Right forelimb (tissue), 1 donor: ENCODE results near the gene ROBO4.

Experiments
- DNase-seq: peaks from one replicate; pipeline ENCODE4 v3.0.0-alpha.2; 2018

Gene ROBO4

DNA sequence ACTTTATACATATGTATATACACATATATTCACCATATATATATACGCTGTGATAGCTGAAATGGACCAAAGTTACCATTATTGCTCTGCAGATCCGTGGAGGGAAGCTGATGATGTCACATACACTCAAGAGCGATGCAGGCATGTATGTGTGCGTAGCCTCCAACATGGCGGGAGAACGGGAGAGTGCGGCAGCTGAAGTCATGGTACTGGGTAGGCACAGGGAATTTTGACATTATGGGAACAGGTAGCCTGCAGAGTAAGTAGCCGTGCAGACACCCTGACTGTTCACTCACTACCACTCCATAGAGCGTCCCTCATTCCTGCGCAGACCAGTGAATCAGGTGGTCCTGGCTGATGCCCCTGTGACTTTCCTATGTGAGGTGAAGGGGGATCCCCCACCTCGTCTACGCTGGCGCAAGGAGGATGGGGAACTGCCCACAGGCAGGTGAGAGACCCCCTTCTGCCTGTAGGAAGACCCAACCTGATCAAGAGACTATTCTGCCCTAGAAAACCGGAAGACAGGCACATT lies 27.7 kb downstream of the ROBO4 start:
- no peak for DNase-seq

DNA sequence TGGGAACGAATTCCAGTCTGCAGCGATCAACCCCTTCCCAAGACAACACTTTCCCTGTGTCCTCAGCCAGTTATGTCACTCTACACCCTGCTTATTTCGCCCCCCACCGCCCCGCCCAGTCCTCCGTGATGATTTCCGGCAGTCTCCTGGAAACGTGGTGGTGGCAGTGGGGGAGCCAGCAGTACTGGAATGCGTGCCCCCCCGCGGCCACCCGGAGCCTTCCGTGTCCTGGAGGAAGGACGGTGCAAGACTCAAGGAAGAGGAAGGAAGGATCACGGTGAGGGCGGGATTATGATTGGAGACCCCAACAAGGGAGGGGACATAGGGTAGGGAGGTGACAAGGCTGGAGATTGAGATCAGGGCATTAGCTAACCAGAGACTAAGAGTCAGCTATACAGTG lies 28.3 kb downstream of the ROBO4 start:
- no peak for DNase-seq

DNA sequence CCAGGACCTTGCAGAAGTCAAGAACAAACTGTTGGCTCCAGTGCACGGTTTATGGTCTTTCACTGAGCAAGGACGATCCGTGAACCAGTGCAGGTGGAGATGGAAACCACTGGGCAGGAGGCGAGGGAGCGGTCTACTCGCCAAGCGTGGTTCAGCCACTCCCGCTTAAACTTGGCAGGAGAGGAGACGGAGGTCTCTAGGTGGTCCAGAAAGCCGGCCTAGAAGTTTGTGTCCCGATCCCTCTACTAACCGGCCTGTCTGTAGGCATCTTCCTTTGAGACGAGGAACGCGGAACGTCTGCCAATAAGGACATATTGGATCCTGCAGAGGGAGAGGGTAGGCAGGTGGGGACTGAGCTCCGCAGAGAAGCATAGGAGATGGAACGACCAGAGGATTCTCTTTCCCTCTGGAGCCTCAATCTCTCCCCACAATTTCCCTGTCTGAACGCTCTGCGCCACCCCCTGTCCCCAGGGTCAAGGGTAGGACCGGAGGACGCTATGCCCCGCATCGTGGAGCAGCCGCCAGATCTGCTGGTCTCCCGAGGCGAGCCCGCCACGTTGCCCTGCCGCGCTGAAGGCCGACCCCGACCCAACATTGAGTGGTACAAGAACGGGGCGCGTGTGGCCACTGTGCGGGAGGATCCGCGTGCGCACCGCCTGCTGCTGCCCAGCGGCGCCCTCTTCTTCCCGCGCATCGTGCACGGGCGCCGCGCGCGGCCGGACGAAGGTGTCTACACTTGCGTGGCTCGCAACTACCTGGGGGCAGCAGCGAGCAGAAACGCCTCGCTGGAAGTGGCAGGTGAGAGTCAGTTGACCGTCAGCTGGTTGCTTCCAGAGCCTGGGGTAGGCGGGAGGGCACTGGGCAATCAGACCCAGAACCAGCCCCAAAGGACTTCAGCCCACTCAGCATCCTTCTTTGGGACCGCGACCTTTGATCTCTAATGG lies 29.1 kb downstream of the ROBO4 start:
- no peak for DNase-seq

DNA sequence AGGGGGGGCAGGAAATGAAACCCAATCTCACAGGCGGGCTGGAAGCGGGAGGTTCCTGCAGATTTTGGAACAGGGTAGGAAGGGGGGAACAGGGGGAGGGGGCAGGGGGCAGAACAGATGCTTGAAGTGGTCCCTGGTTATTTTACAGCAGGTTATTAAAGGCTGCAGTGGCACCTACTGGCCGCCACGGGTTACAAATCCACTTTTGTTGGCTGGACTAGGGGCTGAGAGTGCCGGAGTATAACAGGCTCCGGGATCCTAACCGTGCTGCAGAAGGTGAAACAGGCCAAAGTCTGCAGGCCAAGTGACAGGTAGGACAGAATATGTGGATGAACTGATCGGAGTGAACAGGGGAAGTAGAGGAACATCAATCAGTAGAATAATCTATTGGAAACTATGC lies 30.0 kb downstream of the ROBO4 start:
- DNase-seq, result no peak

DNA sequence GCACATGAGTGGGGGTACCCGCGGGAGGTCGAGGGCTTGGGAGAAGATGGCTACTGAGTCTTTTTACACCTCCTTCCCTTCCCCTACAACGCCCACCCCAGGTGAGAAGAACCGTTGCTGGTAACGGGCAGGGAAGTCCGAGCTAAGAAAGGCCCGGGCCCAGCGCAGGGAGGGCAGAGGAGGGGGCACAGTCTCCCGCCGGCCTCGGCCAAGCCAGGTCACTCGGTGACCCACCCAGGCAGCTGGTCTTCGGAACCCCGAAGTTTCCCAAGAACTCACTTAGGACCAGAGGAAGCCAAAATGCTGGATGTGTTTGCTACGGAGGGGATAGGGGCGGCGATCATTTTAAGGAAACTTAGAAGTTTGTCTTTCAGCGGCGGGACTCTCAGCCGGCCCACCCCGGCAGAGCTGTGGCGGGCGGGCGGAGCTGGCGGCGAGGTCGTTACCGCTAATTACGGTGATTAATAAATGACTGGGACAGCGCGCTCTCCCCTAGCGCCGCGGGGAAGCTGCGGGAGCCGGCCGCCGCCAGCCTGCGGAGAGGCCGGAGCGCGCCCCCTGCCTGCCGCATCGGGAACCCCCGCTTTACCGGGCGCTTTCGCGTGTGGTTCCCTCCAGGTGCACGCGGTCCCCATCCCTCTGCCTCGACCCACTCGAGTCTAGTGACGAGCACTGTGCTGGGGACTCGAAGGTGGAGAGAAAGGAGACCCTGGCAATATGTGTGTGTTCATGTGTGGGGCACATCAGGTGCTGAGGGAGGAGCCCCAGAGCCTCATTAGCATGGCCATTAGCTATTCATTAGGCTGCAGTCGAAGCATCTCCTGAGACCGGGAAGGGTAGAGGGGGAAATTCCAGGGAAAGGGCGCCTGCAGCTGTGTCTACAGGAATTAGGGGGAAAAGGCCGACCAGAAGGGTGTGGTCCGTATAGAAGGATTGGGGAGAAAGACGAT lies 31.5 kb downstream of the ROBO4 start:
- no peak for DNase-seq

DNA sequence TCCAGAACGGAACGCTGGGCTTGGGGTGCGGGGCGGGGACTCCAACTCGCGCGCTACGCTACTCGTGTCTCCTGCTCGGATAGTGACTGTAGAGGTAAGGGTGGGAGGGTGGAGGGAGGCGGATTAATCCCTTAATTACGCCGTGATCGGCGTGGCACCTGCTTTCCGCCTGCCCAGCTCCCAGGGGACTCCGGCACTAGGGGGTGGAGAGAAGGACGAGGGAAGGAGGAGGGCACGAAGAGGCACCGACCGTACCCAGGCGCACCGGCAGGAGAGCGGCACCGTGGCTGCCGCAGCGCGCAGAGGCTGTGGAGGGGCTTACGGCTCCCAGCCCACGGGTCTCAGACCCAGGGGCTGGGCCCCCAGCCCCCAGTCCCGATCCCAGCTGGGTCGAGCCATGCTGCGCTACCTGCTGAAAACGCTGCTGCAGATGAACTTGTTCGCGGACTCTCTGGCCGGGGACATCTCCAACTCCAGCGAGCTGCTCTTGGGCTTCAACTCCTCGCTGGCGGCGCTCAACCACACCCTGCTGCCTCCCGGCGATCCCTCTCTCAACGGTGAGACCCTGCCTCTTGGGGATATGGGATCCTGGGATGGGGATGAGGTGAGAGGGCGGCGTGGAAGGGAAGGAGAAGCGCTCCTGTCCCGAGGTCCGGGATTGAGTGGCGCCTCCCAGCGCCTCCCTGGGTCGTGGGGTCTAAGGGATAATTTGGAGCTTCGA lies 32.3 kb downstream of the ROBO4 start, which contains the start of gene ROBO3:
Gene ROBO3, plus strand, starts transcription at position 252 of the 721 bp plus-strand sequence. Its CDS starts 146 bp downstream, at position 398.
- no peak for DNase-seq

DNA sequence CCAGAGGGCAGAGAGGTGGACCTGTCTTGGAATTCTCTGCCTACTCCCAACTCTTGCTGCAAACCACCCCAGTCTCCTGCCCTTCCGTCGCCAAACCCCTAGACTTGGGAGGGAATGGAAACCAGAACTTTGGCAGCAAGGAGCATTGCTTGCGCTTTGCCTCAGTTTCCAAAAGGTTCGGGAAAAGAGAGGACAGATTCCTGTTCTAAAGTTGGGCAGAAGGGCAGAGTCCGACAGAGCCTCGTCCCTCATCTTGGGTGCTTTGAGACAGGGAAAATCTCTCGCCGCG lies 32.8 kb downstream of the ROBO4 start:
- DNase-seq, result no peak

DNA sequence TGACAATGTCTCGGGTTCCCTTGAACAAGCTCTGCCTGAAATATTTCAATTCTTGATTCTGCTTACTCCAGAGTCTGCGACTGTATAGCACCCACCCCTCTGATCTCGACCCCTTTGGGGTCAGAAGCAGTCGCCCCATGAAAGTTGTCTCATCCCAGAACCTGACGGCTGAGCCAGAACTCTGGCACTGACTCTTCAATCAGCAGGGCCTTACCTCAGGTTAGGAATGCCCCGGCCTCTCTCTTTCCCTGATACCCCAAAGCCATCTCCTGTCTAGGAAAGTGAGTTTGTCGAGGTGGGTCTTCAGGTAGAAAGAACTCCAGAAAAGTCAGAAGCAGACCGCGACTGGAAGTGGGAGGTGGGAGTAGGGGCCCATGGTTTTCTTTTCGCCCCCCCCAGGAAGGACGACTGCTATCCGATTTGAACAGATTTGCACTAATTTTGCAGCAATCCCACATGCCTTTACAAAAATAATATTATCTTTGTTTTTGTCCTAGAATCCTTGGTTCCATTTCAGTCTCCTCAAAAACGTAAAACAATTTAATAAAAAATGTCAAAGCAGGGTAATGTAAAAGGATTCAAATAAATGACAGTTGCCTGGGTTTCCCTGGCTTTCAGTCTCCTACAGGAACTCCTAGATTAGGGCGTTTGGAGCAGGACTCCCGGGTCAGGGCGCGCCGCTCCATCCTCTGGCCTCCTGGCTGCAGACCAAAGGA lies 33.3 kb downstream of the ROBO4 start:
- no peak for DNase-seq

DNA sequence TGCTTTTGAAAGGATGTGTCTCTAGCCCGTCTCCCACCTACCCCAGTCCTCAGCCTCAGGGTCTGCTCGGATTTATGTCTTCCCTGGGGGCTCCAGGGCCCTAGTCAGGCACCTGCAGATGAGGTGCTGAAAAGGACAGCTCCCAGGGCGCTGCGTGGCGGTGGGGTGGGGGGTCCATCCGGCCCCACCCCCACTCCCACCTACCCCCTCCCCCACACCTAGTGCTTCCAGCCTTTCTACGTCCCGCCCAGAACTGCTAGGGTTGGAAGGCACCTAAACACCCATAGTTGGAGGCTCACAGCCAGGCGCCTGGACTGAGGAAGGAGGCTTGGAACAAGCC lies 33.9 kb downstream of the ROBO4 start:
- no peak for DNase-seq

DNA sequence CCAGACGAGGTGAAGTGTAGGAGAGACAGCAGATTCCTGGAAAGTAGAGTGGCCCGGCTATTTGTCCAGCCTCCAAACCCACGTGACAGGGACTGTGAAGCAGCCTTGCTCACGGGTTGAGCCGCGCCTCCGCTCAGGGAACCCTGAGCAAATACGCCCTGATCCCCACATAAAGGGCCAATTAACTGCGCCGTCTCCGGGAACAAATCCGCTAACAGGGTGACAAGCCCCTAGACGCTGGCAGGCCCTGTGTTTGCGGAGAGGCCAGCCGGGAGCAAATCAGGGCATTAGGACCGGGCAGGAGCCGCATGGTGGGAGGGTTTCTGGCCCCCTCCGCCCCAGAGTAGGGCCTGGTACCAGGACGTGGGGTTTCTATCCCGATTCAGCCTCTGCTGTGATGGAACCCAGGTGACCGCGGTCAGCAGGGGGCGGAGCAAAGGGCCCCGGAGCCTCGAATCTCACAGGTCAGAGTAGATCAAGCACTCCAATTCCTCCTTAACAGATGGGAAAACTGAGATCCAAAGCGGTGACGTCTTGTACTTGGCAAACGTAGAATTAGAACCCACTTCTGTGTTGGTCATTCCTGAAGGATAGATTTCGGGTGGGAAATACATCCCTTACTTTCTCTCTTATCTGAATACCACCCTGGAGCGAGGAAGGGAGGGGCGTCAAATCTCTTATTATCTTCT lies 34.4 kb downstream of the ROBO4 start:
- DNase-seq, result no peak

DNA sequence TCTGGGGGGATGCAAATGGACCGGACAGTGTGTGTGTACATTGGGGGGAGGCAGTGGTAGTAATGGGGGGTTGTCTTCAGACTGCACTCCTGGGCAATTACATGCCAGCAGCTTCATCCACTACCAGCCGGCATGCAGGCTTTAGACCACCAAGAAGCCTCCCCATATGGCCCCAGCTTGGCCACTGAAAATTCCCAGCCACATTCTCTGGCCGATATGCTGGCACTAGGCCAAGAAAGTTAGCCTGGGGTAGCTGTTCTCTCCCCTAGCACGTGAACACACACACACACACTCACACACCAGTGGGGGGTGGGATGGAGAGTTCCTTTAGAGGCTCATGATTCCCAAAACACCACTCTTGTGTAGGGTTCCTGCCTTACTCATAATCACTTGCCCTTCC lies 36.0 kb downstream of the ROBO4 start:
- DNase-seq, result no peak

DNA sequence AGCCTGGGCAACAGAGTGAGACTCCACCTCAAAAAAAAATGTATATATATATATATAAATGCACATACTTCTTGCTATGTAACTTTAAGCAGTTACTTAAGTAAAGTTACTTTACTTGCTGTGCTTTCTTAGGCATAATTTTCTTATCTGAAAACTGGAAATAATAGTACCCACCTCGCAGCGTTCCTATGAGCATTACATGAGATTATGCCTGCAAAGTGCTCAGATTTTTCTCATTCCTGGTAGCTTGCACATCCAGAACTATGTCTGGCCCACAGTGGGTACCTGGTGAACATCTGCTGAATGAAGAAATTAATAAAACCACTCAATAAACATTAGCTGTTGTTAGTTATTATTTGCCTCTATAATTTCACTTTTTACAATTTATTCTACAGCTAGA lies 38.5 kb downstream of the ROBO4 start:
- DNase-seq, result no peak

DNA sequence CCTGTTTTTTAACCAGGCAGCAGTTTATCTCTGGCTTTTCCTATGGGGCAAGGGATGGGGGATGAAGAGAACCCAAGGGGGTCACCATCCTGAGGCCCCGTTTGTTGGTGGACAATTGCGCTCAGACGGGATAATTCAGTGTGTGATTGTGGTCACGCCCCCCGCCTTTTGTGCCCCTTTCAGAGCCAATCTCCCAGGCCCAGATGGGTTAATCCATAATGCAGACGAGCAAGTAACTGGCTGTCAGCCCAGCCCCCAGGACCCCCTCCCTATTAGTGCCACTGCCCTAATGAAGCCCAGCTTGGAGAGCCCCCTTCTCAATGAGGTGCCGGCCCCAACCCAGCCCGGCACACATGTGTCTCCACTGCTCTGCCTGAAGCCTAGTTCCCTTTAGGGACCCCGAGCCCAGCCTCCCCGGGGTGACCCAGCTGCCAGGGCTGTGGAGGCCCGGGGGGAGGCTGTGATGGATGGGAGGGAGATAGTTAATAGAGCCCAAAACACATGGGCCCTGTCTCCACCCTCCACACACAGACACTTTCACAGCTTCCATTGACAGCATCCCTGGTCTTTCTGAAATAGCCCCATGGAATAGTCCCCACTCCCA lies 51.5 kb downstream of the ROBO4 start:
- no peak for DNase-seq

DNA sequence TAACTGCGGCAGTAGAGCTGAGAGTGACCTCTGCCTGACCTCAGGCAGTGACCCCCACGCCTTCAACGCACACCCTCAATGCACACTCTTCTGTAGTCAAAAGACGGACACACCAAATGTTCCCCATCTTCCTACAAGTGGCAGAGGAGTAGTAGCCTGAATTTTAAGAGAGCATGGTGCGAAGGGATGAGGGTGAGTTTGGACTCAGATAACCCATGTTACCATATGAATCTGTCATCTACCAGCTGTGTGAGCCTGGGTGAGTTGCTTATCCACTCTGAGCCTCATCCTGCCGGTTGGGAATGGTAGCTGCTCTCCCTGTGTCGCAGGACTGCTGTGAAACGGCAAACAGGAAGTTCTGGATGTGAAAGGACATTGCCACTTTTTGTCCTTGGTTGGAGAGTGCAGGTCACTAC lies 53.0 kb downstream of the ROBO4 start:
- DNase-seq, result no peak

DNA sequence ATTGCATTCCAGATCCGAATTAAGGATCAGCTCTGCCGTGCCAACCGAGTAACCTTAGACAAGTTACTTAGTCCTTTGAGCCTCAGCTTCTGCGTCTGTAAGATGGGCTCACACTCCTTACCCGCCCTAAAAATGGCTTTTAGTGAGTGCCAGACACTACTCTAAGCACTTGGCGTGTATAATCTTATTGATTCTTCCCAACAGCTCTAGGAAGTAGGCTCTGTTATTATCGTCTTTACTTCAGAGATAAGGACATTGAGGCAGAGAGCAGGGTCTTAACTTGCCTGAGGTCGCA lies 54.1 kb downstream of the ROBO4 start:
- DNase-seq, result no peak

DNA sequence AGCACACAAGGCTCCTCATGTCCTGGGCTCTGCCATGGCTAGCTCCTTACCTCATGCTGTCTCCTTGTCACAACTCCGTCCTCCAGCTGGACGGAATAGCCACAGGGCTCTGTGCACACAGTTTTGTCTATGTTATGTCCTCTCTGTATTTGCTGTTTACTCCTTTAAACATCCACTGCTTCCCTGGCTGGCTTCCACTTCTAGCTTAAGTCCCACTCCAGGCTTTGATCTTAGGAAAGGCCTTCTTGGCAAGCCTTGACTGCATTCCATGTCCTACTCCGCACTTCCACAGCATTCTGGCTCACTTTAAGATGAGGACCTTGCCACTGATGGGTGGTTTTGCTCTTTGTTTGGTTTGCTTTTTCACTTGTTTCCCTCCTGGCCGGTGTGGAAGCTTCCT lies 55.4 kb downstream of the ROBO4 start:
- DNase-seq, result no peak

DNA sequence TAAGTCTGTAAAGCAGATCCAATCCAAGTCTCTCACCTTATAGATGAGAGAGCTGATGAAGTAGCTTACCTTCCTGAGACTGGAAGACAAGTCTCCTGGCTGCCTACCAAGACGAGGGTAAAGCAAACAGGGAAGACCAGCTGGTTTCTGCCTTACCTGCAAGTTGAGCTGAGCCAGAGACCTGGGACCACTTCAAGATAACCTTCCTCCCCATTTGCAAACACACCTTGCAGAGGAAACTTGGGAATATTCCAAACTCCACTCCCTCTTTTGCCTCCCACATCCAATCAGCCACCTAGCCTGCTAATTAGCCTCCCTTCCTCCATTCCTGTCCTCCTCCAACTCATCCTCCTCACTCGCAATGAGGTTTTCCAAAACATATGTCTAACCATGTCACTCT lies 55.8 kb downstream of the ROBO4 start:
- no peak for DNase-seq

DNA sequence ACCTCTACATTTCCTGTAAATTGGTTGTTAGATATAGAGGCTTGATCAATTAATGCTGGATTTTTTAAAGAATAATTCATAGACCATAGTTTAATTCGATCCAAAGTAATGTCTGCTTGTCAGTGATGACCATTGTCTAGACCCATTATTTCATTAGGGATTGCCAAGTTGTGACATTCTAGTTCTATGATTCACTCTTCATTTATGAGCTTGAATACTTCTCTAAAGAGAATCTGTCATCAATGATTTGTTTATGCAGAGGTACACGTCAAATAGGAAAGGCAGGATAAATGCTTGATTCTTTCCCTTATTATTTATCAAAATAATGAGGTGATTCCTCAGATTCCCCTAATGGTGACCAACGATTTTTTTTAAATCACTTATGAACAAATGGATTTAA lies 56.5 kb downstream of the ROBO4 start:
- DNase-seq, result no peak

DNA sequence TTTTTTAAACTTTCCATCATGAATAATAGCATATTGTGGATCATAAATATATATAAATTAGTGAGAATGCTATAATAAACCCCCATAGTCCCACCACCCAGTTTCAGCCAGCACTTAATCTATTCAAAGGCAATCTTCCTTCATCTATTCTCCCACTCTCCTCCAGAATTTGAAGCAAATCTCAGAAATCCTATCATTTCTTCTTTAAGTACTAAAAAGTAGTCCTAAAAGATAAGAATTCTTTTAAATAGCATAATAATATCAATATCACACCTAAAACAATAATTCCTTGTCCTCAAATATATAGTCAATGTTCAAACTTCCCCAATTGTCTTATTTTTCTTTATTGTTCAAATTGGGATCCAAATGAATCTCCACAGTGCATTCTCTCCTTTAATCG lies 57.0 kb downstream of the ROBO4 start:
- DNase-seq, result no peak

DNA sequence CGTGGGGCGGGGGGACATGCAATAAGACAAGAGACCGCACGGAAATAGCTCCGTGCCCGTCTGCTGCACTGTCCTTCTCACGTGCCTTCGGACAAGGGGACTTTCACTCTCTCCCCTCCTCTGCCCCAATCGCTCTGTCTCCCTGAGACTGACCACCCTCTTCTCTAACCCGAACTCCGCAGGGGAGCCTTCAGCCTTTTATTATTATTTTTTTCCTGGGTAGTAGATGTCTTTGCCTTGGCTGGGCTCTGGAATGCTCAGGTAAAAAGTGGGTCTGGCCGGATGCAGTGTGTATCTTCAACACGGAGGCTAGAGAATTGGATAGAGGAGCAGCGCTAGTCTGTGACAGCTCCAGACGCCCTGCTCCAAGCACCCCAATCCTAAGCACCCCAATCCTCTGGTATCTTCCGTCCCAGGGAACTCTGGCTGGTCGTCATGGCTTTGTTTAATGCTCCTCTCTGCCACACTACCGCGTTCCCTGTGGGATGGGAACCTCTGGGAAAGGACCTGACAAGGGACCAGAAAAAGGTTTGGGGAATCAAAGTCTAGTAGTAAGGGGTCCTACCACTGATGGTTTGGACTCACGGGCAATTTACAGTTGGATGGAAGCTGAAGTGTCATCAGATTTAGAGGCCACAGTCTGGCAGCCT lies 57.6 kb downstream of the ROBO4 start:
- DNase-seq, result no peak
